Measurements from ENCODE around the gene HPCA. TPM values are rescaled to one million over a fixed set of nuclear protein-coding genes. Genes with fewer than 3 reads are reported as not detected.

Gene HPCA
- total and polyA plus RNA-seq, 2 of the 8 experiments (the other 6 are each of a cell fraction or from before 2014, with no cell fraction given) = 0.70 to 1.4 TPM

DNA sequence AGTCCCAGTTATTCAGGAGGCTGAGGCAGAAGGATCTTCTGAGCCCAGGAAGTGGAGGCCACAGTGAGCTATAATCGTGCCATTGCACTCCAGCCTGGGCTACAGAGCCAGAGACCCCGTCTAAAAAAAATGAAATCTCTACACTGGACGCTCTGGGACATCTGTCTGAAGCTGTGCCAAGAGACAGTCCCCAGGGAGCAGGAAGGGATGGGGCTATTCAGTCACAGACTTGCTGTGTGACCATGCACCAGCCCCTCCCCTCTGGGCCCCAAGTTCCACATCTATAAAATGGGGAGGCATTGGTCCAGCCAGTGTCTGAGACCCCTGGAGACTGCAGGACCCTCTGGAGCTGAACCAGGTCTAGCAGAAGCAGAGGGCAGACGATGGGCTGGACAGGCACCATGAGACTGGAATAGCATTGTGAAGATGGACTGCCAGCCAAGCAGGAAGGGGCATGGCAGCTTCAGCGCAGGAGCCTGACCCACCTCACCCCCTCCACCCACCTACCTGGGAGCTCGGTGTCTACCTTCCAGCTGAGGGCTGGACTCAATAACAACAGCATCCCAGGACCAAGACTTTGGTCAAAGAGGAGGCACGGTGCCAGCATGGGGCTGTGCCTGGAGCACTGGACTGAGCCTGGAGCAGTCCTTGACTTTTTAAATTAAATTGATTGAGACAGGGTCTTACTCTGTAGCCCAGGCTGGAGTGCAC is 13.4 kb downstream of the HPCA start (continued):
- TF ChIP-seq CHD7 (IDR thresholded peaks at IDR 0.05; ENCODE audit: insufficient replicate concordance, low read length) = no peak
- no peak for TF ChIP-seq TCF12 (IDR thresholded peaks at IDR 0.05; ENCODE audit: low read depth, low read length)
- no peak for TF ChIP-seq SP1 (IDR thresholded peaks at IDR 0.05; ENCODE audit: low read depth, low read length)
- no peak for TF ChIP-seq CREB1 (IDR thresholded peaks at IDR 0.05)
- no peak for TF ChIP-seq SP2 (IDR thresholded peaks at IDR 0.05; ENCODE audit: low read length)
